ENCODE results near the gene MTF1.
"Not testable (repeated sequence)": the region's sequence is repeated elsewhere in the genome, so short reads cannot be mapped to it uniquely, and the experiment has no call there.

DNA sequence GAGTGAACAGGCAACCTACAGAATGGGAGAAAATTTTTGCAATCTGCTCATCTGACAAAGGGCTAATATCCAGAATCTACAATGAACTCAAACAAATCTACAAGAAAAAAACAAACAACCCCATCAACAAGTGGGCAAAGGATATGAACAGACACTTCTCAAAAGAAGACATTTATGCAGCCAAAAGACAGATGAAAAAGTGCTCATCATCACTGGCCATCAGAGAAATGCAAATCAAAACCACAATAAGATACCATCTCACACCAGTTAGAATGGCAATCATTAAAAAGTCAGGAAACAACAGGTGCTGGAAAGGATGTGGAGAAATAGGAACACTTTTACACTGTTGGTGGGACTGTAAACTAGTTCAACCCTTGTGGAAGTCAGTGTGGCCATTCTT, 88.0 kb downstream of the MTF1 start:
- TF ChIP-seq, protein P1, sequence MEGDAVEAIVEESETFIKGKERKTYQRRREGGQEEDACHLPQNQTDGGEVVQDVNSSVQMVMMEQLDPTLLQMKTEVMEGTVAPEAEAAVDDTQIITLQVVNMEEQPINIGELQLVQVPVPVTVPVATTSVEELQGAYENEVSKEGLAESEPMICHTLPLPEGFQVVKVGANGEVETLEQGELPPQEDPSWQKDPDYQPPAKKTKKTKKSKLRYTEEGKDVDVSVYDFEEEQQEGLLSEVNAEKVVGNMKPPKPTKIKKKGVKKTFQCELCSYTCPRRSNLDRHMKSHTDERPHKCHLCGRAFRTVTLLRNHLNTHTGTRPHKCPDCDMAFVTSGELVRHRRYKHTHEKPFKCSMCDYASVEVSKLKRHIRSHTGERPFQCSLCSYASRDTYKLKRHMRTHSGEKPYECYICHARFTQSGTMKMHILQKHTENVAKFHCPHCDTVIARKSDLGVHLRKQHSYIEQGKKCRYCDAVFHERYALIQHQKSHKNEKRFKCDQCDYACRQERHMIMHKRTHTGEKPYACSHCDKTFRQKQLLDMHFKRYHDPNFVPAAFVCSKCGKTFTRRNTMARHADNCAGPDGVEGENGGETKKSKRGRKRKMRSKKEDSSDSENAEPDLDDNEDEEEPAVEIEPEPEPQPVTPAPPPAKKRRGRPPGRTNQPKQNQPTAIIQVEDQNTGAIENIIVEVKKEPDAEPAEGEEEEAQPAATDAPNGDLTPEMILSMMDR (conservative IDR thresholded peaks at IDR 0.05), result not testable (repeated sequence)
- TF ChIP-seq ZFX (IDR thresholded peaks at IDR 0.05), result not testable (repeated sequence)

Measured in C4-2B (cell line).